ENCODE measurements around the gene CBX2.
A peak's percentile ranks its signal among the peaks of the same experiment; 100 is the strongest.
"Not testable (repeated sequence)": the region's sequence is repeated elsewhere in the genome, so short reads cannot be mapped to it uniquely, and the experiment has no call there.

Gene CBX2

DNA sequence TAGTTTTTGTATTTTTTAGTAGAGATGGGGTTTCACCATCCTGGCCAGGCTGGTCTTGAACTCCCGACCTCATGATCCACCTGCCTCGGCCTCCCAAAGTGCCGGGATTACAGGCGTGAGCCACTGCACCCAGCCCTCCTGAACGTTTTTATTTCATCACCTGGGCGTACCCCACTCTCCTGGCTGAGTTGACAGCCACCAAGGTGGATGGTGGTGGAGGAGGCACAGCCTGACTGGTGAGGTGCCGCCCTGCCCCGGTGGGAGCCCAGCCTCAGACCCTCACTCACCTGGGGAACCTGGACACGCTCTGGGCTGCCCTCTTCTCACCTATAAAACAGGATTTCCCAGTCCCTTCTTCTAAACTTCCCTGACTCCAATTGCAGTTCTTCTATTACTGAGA is 5.2 kb upstream of the CBX2 start:
- not testable (repeated sequence) for DNase-seq

DNA sequence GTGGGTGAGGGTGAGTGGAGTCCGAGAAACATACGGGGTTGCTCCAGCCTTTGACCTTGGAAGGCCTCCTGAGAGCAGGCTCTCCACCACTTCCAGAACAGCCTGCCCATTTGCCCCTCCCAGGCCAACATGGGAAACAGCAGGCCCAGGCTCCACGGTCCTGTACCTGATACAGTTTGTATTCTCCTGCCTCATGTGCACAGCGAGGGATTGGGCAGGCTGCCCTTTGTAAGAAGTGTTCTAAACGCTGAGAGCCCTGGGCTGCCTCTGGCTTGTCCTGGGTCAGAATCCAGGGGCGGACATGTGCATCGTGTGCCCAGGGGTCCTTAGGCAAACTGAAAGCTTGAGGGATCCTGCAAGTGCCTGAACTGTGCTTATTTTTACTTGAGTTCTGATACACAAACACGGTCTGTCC is 3.4 kb upstream of the CBX2 start:
- no peak for DNase-seq

DNA sequence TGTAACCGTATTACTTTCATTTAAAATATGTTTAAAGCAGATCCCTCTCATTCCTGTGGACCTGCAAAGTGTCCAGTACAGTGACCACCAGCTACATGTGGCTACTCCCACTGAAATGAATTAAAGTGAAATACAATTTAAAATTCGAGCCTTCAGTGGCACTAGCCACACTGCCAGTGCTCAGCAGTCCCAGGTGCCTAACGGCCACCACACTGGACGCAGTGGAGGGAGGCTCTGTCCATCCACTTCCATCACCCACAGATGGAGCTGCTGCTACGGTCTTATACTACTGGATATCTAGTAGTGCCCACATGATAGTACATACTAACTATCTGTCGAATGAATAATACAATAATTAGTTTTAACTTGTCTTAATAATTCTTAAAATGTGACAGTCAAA is 2.3 kb upstream of the CBX2 start:
- no peak for DNase-seq

GRCh38 chr17:79776376-79777119 is 1.4 kb upstream of the CBX2 start:
- no peak for DNase-seq

GRCh38 chr17:79777120-79777893 is 641 bp upstream of the CBX2 start:
- DNase-seq: peak; percentile 49

- DNase-seq: no peak
Observed at GRCh38 chr17:79778504-79779083, 646 bp downstream of the CBX2 start.

- DNase-seq: no peak
Observed at GRCh38 chr17:79779084-79779529, 1.2 kb downstream of the CBX2 start.

DNA sequence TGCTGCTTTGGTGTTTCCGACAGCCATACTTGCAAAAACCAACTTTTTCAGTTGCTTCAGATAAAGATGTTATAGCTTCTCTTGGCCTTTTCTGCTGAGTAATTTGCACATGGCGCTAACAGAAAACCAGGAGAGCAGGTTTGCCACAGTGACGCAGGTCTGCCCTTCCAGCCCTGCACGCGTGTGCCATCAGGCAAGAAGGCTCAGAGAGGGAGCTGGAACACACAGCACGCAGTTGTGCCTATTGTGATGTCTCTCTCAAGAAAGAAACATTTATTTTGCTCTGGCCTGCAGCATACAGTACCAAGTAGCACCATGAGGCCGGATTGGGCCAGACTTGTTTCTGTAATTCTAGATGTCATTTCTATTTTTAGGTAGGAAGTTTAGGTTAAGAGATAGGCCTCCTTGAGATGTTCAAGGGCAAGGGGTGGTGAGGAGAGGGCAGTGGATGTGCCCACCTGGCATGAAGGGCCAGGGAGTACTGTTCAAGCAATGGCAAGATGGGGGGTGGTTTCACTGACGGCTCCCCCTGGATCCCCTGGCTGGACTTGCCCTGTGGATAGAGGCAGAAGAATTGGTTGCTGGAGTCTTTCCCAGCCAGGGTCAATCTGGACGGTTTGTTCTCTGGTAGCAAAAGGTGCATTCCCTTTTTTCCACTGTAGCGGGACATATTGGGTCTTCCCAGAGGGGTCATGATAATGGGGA is 1.9 kb downstream of the CBX2 start:
- DNase-seq: no peak

DNA sequence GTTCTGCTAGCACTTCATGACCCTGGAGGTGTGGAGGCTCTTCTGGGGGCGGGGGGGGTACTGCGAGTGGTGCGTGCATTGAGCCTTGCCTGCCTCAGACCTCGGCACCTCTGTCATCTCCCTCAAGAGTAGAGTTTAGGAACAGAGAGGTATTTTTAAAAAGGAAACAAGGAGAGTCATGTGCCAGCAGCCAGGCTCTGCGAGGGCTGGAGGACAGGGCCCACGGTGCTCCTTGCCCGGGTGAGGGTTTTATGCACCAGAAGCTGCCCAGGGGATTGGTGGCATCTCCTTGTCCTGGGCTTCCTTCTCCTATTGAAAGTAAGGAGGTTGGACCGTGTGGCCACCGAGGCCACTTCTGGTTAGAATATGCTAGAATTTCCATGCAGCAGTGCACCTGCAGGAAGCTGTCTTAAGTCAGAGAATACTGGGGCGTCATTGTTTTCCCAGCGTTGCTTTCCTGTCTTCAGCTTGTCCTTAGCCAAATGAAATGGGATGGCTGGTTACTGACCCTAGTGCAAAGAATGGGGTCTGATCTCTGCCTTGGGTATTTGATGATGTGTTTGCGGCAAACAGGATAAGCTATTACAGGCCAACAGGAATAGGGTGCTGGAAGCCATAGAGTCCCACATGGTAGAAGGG is 3.2 kb downstream of the CBX2 start:
- no peak for DNase-seq

DNA sequence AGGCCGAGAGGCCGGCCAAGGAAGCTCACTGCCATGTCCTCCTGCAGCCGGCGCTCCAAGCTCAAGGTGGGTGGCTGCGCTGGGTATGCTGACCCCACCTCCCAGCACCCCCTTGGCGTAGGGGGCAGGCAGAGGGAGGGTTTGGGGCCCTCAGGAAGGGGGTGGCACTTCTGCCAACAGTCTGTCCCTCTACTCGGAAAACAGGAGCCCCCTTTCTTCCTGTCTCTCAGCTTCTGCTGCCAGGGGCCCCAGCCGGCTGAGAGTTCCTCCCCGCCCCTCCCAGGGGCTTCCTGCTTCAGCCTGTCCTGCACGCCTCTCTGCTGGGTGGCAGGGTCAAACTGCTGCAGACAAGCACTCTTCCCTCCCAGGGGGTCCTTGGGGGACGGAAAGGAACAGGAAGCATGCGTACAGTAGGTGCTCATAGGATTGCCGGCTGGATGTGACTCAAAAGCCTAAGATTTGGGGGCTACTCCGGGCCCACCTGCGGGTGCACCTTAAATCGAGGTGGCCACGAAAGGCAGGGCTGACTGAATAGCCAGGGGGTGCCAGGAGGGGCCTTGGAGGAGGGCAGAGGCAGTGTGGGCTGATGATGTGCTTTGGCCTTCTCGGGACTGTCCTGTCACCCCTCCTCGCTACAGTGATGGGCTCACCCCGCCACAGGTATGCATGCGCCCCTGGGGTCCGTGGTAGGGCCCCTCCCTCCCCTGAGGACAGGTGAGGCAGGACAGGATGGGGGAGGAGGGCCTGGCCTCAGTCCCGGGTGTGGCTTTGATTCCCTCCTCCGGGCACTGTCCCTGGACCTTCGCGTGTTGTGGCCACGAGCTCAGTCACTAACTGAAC is 4.0 kb downstream of the CBX2 start:
- no peak for DNase-seq

DNA sequence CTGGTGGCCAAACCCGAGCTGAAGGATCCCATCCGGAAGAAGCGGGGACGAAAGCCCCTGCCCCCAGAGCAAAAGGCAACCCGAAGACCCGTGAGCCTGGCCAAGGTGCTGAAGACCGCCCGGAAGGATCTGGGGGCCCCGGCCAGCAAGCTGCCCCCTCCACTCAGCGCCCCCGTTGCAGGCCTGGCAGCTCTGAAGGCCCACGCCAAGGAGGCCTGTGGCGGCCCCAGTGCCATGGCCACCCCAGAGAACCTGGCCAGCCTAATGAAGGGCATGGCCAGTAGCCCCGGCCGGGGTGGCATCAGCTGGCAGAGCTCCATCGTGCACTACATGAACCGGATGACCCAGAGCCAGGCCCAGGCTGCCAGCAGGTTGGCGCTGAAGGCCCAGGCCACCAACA is 5.9 kb downstream of the CBX2 start:
- DNase-seq: no peak

DNA sequence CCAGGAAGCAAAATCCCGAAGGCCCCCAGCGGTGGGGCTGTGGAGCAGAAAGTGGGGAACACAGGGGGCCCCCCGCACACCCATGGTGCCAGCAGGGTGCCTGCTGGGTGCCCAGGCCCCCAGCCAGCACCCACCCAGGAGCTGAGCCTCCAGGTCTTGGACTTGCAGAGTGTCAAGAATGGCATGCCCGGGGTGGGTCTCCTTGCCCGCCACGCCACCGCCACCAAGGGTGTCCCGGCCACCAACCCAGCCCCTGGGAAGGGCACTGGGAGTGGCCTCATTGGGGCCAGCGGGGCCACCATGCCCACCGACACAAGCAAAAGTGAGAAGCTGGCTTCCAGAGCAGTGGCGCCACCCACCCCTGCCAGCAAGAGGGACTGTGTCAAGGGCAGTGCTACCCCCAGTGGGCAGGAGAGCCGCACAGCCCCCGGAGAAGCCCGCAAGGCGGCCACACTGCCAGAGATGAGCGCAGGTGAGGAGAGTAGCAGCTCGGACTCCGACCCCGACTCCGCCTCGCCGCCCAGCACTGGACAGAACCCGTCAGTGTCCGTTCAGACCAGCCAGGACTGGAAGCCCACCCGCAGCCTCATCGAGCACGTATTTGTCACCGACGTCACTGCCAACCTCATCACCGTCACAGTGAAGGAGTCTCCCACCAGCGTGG is 6.5 kb downstream of the CBX2 start:
- no peak for DNase-seq

DNA sequence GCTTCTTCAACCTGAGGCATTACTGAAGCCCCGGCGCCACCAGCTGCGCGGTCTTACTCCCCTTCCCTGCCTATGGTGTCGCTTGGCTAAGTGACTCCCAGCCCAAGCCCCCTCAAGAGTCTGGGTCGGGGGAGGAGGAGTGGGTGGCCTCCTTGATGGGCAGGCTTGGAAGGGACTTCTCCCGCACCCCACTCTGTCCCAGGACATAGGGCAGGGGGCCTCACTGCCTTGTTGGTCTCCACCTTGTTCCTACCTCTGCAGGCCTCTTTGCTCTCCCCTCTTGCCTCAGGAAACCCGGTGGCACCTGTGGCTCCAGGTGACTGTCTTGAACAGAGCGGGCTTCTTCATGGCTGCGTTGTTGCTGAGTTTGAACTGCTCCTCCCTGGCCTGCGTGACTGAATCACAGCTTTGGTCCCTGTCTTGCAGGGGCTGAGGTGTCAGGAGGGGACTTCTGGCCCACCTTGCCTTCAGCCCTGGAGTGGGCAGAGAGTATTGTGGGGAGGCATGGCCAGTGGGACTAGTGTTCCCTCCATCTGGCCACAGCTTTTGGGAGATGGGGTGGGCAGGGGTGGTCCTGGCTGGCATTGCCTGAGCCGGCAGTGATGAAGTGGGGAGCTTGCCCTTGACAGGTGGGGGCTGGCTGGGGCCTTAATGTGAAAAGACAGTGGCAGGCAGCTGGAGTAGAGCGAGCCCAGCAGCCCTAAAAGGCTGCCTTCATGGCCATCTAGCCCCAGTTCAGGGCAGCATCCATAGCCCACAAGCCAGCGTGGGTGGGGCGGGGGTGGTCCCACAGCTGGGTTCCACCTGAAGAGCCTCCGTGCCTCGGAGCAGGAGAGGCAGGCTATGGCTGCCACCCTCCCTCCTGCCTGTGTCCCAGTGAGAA is 7.3 kb downstream of the CBX2 start:
- DNase-seq: no peak

DNA sequence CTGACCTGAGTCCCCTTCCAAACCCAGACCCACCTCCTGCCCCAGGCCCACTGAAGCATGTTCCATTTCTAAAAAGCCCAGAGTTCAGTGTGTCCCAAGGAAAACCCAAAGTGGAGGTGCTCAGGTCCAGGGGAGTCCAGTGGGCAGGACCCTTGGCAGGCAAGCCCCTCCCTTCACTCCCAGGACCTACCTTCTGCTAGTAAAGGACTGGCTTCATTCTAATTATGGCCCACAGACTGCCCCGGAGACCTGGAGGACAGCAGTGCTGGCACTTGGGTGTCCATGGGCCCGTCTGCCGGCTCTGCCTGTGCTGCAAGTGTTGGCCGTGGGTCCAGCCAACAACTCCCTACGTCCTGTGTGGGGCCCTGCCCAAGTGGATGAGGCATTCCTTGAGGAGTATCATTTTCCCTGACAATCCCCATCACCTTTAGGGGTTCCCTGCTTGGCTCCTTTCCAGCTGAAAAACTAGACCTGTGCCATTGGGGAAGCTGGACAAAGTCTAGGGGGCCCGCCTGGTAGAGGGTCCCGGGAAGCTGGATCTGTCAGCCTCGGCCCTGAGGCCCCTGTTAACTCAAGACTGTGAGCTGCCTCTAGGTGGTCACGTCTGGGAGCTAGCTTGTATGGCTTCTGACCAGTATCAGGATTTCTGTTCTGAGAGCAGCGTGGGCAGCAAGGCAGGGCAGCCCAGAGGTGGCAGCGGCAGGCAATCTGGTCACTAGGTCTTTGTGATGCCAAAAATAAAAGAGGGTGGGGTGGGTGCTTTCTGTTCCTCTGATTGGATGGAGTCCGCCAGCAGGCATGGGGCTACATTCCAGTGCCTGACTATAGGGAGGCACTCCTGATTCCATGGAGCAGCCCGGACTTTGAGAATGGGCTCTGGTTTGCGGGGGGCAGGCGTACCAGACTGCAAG is 8.2 kb downstream of the CBX2 start:
- DNase-seq: no peak

DNA sequence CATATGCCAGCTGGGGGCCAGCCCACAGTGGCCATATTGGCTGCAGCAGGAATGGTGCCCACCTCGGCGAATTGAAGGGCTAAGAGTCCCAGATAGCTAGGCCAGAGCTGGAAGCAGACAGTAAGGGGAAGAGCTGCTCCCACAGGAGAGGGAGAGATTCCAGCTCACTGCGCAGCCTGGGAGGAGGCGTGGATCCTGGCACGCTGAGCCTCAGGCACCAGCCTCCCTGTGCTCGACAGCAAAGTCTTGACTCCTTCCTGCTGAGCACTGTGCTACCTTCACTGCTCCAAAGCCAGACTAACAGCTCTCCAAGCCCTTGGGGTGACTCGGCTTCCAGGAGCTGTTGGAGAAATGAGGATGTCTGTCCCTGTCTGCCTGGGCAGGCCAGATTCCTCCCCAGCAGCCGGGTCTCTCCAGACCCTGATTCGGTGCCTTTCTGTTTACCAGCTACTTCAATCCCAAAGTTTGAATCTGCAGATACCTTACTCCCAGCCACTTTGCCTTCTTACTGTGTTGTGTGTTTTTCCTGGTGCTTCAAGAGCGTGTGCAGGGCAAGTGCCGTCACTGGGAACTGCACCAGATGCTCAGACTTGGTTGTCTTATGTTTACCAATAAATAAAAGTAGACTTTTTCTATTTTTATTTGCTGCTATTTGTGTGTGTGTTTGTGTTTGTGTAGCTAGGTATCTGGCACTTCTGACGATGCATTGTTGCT is 9.1 kb downstream of the CBX2 start:
- DNase-seq: no peak

GRCh38 chr17:79788455-79788854 is 10.5 kb downstream of the CBX2 start:
- no peak for DNase-seq

DNA sequence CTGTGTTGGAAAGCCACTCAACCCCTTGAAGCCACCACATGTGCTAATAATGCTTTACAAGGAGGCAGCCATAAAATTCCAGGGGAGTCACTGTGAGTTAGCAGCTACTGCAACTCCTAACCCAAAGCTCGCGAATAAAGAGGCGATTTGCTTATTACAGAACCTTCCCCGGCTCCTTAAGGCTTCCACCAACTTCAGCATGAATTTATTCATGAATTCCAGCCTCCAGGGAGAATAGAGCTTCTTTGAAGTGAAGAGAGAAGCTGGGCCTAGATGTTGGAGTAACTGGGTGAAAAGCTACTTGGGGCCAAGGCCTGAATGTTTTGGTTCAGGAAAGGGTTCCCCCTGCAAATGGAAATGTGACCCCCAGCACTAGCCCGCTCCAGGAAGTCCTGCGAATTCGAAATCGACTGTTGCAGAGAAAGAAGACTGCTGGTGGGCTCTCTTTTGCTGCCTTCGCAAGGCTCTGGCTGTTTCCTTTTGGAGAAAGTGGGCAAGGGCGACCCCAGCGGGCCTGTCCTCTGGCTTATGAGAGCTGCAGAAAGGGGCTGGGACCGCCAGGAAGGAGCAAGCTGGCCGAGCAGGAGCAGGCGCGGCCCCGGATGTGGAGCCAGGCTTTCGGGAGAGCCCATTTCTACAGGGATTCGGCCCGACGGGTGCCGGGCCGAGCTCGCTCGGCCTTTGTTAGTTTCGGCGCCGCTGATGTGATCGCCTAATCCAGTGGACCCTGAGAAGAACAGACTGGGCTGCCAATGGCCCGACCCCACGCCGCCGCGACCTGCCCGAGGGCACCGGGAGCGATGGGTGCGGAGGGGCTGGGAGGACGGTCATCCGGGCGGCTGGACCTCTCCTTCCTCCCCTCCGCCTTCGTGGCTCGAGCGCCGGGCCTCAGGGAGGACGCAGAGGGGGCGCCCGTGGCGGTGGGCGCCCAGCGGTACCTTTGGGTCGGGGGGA is 11.3 kb downstream of the CBX2 start:
- DNase-seq: no peak
